Nephron (organoid): ENCODE results near the gene INS.

Experiments
- H3K27ac Mint-ChIP-seq, 3 experiments: 2 replicates each; pipeline ENCODE4 v1.8.0; 2020; ENCODE audit warnings: mixed read lengths in 3 of 3, mild to moderate bottlenecking in 2 of 3, moderate library complexity in 1 of 3
- H3K27me3 Mint-ChIP-seq: 2 replicates; pipeline ENCODE4 v1.8.0; 2021; ENCODE audit warnings: low read depth, mild to moderate bottlenecking, moderate library complexity, mixed read lengths
- H3K36me3 Mint-ChIP-seq: 2 replicates; pipeline ENCODE4 v1.8.0; 2020; ENCODE audit warnings: low read depth, mixed read lengths
- H3K4me1 Mint-ChIP-seq: 2 replicates; pipeline ENCODE4 v1.8.0; 2020; ENCODE audit warnings: mixed read lengths
- H3K4me3 Mint-ChIP-seq, 3 experiments: 2 replicates each; pipeline ENCODE4 v1.8.0; 2020; ENCODE audit warnings: mild to moderate bottlenecking in 3 of 3, mixed read lengths in 3 of 3, moderate library complexity in 2 of 3
- H3K9me3 Mint-ChIP-seq: 2 replicates; pipeline ENCODE4 v1.8.0; 2020; ENCODE audit warnings: mixed read lengths
- CTCF ChIP-seq, 3 experiments: fragments of 200-600 bp; sonication (generic); IDR thresholded peaks; one replicate each; pipeline ENCODE4 v1.5.0; 2021; ENCODE audit warnings: antibody characterized with exemption in 3 of 3; ENCODE audit not compliant: unreplicated experiment in 3 of 3

Gene INS

DNA sequence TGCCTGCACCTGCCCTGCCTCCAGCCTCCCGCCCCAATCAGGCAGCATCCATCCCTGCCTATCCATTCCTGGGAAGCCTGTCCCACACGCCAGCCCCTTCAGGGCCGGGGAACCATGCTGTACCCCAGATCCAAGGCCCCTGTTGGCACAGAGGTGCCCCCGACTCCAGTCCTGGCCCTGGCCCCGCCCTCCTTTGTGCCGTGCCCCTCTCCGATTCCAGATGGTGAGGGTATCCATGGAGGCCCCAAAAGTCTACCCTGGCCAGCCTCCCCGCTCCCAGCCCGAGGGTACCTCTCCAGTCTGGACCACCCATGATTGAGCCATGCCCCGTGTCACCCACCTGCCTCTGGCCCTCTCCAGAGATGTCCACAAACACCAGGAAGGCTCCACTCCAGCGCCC lies 13.4 kb upstream of the INS start:
- H3K27ac Mint-ChIP-seq = no peak overlapping the region
- no peaks in the 10 kb centered on the region for H3K9me3 Mint-ChIP-seq
- no peak overlapping the region for H3K4me3 Mint-ChIP-seq
- H3K36me3 Mint-ChIP-seq = no peaks in the 10 kb centered on the region
- TF ChIP-seq CTCF (IDR thresholded peaks at IDR 0.05; ENCODE audit: unreplicated experiment in 3 of 3) = no peak
- peaks cover 9% of the 10 kb centered on the region for H3K4me1 Mint-ChIP-seq
- peaks cover 9% of the 10 kb centered on the region for H3K27me3 Mint-ChIP-seq

GRCh38 chr11:2173761-2174160 lies 12.8 kb upstream of the INS start:
- TF ChIP-seq CTCF (IDR thresholded peaks at IDR 0.05; ENCODE audit: unreplicated experiment in 3 of 3) = no peak
- Mint-ChIP-seq H3K27me3 (peaks cover 9% of the 10 kb centered on the region), H3K27ac (no peak overlapping the region), H3K4me1 (peaks cover 9% of the 10 kb centered on the region), H3K36me3 (no peaks in the 10 kb centered on the region), H3K9me3 (no peaks in the 10 kb centered on the region), H3K4me3 (no peak overlapping the region)

DNA sequence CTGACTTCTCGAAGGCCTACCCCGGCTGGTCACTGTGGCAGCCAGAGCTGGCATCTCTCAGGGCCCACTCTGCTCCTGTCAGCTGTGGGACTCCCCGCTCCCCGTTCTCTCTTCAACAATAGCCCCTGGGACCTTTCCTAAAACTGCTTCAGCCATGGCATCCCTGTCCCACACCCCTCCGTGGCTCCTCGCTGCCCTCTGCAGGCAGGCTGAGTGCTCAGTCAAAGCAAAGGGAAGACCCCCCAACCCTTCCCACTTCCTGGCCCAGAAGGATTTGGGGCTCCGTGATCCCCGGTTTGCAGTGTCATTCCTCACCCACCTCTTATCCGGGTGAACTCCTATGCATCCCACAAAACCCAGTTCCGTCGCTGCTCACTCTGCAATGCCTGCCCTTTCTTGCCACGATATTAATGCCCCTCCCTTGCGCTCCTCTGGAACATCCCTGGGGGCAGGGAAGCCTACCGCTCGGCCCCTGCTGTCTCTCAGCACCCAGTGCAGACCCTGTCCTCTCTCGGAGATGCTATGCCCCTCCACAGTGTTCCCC lies 12.2 kb upstream of the INS start:
- Mint-ChIP-seq H3K36me3 (no peaks in the 10 kb centered on the region), H3K4me3 (no peak overlapping the region), H3K27ac (peak overlapping the region in 1 of 3 experiments; percentile 8), H3K9me3 (no peaks in the 10 kb centered on the region), H3K4me1 (peaks cover 5% of the 10 kb centered on the region), H3K27me3 (peaks cover 9% of the 10 kb centered on the region)
- TF ChIP-seq CTCF (IDR thresholded peaks at IDR 0.05; ENCODE audit: unreplicated experiment in 3 of 3) = peak; percentile 26 to 39 (median 34)

DNA sequence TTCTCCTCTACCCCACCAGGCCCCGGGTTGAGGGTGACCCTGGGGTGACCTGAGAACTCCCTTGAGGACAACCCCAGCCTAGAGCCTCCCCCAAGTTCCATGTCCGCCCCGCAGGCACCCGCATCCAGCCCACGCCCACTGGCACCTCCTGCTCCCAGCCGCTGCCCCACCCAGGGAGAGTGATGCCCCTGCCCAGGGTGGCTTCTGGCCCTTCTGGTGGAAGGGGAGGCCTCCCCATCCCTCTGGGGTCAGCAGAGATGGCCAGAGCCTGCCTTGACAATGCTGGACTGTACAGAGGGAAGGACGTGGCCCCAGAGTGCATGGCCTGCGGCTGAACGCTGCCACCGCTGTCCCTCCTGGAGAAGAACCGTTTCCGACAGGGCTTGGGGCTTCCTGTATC lies 11.7 kb upstream of the INS start:
- H3K4me1 Mint-ChIP-seq = peaks cover 4% of the 10 kb centered on the region
- H3K36me3 Mint-ChIP-seq = no peaks in the 10 kb centered on the region
- no peak for TF ChIP-seq CTCF (IDR thresholded peaks at IDR 0.05; ENCODE audit: unreplicated experiment in 3 of 3)
- H3K27me3 Mint-ChIP-seq = peaks cover 9% of the 10 kb centered on the region
- no peak overlapping the region for H3K4me3 Mint-ChIP-seq
- no peak overlapping the region for H3K27ac Mint-ChIP-seq
- no peaks in the 10 kb centered on the region for H3K9me3 Mint-ChIP-seq

- no peak within 1 kb of the TSS for H3K27ac Mint-ChIP-seq
- no peak for TF ChIP-seq CTCF (IDR thresholded peaks at IDR 0.05; ENCODE audit: unreplicated experiment in 3 of 3)
- H3K4me3 Mint-ChIP-seq = no peak within 1 kb of the TSS
These were observed 10.6 kb upstream of the INS start, which contains the start of gene TH for GRCh38 chr11:2171591-2172003. Gene TH, minus strand, starts transcription at chr11:2171815. Its CDS starts 29 bp downstream, at chr11:2171786.

More at GRCh38 chr11:2171591-2172003, 10.6 kb upstream of the INS start, which contains the start of gene TH:
- peaks cover 4% of the 10 kb centered on the region for H3K4me1 Mint-ChIP-seq
- H3K36me3 Mint-ChIP-seq = no peaks in the 10 kb centered on the region
- H3K27me3 Mint-ChIP-seq = peaks cover 9% of the 10 kb centered on the region
- no peaks in the 10 kb centered on the region for H3K9me3 Mint-ChIP-seq
